OCI-LY3 (cell line): ENCODE data around the gene MINDY4.

Source experiments
- H2AFZ ChIP-seq: fragments of 200-600, 300-600 bp; shearing (Covaris generic); 2 replicates; pipeline ENCODE4 v1.6.0; 2014; ENCODE audit warnings: antibody characterized with exemption, low read depth, low read length
- H3K27ac ChIP-seq: fragments of 200-600, 300-600 bp; sonication (generic); 2 replicates; pipeline ENCODE4 v1.5.1; 2014; ENCODE audit warnings: mild to moderate bottlenecking, low read length, moderate library complexity, mixed read lengths
- H3K27me3 ChIP-seq: fragments of 200-600, 300-600 bp; sonication (generic); 2 replicates; pipeline ENCODE4 v1.6.1; 2014; ENCODE audit warnings: low read depth, low read length, mixed read lengths
- H3K36me3 ChIP-seq: fragments of 200-600, 300-600 bp; sonication (generic); replicated peaks from 2 replicates; pipeline ENCODE3; 2014; ENCODE audit warnings: low read depth, low read length, mixed read lengths
- H3K4me1 ChIP-seq: fragments of 300-600, 200-600 bp; sonication (generic); 2 replicates; pipeline ENCODE4 v1.6.1; 2014; ENCODE audit warnings: low read length, mixed read lengths
- H3K4me2 ChIP-seq: fragments of 200-600, 300-600 bp; sonication (generic); 2 replicates; pipeline ENCODE4 v1.6.1; 2014; ENCODE audit warnings: low read length, mixed read lengths
- H3K4me3 ChIP-seq: fragments of 300-600, 200-600 bp; sonication (generic); 2 replicates; pipeline ENCODE4 v1.5.1; 2014; ENCODE audit warnings: antibody characterized with exemption, mild to moderate bottlenecking, low read length, moderate library complexity
- H3K79me2 ChIP-seq: fragments of 300-600, 200-600 bp; shearing (Covaris generic); 2 replicates; pipeline ENCODE4 v1.6.1; 2014; ENCODE audit warnings: mild to moderate bottlenecking, low read length, mixed read lengths
- H3K9ac ChIP-seq: fragments of 300-600, 200-600 bp; shearing (Covaris generic); 2 replicates; pipeline ENCODE4 v1.6.0; 2014; ENCODE audit warnings: mild to moderate bottlenecking, low read length, moderate library complexity
- H3K9me3 ChIP-seq: fragments of 200-600, 300-600 bp; shearing (Covaris generic); 2 replicates; pipeline ENCODE4 v1.6.1; 2014; ENCODE audit warnings: low read length, mixed read lengths; ENCODE audit not compliant: insufficient read depth
- H4K20me1 ChIP-seq: fragments of 200-600, 300-600 bp; sonication (generic); 2 replicates; pipeline ENCODE4 v1.6.1; 2016; ENCODE audit warnings: low read length, mixed read lengths; ENCODE audit not compliant: insufficient read depth
- EZH2phosphoT487 ChIP-seq: fragments of 200-600 bp; shearing (Covaris generic); IDR thresholded peaks from 2 replicates; pipeline ENCODE4 v1.6.1; 2018; ENCODE audit warnings: antibody characterized with exemption, mixed run types, low read depth
- TF ChIP-seq, protein P1 (sequence below): fragments of 200-600, 300-600 bp; sonication (generic); IDR thresholded peaks from 2 replicates; pipeline ENCODE4 v1.5.1; 2014; ENCODE audit warnings: antibody characterized with exemption, low read length, low read depth

MINDY4 gene

DNA sequence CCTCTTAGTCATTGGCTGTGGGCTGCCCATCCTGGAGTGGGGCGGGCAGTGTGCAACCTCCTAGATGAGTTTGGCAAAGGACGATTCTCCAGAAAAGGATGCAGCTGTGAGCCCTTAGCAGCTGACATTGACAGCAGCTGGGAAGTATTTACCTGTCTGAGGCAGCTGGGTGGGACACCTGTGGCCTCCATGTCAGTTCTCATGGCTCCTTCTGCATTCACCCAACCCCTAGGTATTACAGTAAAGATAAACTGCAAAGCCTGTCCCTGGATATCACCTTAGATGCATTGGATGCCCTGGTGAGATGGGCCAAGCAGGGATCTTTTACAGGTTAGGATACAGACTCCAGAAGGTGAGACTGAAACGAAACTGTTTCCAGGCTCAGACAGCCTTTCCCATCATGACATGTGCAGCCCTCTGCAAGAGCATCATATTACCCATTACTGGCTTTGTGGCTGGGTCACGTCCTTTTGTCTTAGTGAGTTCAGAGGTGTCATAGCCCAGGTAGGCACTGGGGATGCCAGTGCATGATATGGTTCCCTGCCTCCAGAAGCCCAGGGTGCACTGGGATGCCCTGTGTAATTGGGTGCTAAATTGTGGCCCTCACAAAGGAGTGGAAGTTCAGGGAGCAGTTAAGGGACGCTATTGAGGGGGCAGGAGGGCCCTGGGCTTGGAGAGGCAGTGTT, 28.9 kb downstream of the MINDY4 start:
- Histone ChIP-seq H4K20me1 (no peaks in the 10 kb centered on the region), H3K9ac (peak overlapping the region; percentile 59), H3K4me1 (peaks cover 76% of the 10 kb centered on the region), H3K4me3 (peak overlapping the region; percentile 3; the same call in 1 of the 2 replicates), H3K36me3 (peaks cover 16% of the 10 kb centered on the region), H3K27ac (peak overlapping the region; percentile 96), H3K9me3 (no peaks in the 10 kb centered on the region), H3K4me2 (peak overlapping the region; percentile 58), H2AFZ (no peak overlapping the region), H3K27me3 (no peaks in the 10 kb centered on the region), H3K79me2 (no peaks in the 10 kb centered on the region)
- TF ChIP-seq EZH2phosphoT487, result no peak
- TF ChIP-seq, protein P1, sequence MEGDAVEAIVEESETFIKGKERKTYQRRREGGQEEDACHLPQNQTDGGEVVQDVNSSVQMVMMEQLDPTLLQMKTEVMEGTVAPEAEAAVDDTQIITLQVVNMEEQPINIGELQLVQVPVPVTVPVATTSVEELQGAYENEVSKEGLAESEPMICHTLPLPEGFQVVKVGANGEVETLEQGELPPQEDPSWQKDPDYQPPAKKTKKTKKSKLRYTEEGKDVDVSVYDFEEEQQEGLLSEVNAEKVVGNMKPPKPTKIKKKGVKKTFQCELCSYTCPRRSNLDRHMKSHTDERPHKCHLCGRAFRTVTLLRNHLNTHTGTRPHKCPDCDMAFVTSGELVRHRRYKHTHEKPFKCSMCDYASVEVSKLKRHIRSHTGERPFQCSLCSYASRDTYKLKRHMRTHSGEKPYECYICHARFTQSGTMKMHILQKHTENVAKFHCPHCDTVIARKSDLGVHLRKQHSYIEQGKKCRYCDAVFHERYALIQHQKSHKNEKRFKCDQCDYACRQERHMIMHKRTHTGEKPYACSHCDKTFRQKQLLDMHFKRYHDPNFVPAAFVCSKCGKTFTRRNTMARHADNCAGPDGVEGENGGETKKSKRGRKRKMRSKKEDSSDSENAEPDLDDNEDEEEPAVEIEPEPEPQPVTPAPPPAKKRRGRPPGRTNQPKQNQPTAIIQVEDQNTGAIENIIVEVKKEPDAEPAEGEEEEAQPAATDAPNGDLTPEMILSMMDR, result no peak

DNA sequence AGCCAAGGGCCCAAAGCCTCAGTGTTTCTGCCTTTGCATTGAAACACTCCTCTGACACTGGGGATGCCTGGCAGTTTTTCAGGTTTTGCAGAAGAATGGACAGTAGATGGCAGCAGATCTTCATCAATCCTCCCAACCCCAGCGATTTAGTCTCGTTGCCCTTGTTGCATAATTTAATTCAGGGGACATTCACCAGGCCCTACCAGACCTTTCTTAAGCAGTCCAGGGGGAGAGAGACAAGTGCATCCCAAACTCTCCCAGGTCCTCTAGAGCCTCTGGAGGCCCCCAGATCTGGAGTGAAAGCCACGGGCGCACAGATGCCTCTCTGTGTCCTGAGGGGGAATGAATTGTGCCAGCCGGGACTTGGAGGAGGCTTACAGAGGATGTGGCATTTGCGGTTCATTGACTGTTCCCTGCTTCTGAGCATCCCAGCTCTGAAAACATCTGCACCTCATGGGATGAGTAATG, 29.6 kb downstream of the MINDY4 start:
- H3K9ac ChIP-seq, result peak overlapping the region; percentile 59
- no peak for TF ChIP-seq EZH2phosphoT487
- TF ChIP-seq, protein P1, result peak; percentile 69
- H3K4me2 ChIP-seq, result peak overlapping the region; percentile 64
- no peaks in the 10 kb centered on the region for H3K27me3 ChIP-seq
- no peaks in the 10 kb centered on the region for H3K9me3 ChIP-seq
- no peak overlapping the region for H2AFZ ChIP-seq
- H3K27ac ChIP-seq, result peak overlapping the region; percentile 96
- peaks cover 16% of the 10 kb centered on the region for H3K36me3 ChIP-seq
- no peaks in the 10 kb centered on the region for H3K79me2 ChIP-seq
- H4K20me1 ChIP-seq, result no peaks in the 10 kb centered on the region
- H3K4me3 ChIP-seq, result 0 out of 2 replicates have a peak overlapping the region, but pooled peaks have one; percentile 14
- H3K4me1 ChIP-seq, result peaks cover 71% of the 10 kb centered on the region

DNA sequence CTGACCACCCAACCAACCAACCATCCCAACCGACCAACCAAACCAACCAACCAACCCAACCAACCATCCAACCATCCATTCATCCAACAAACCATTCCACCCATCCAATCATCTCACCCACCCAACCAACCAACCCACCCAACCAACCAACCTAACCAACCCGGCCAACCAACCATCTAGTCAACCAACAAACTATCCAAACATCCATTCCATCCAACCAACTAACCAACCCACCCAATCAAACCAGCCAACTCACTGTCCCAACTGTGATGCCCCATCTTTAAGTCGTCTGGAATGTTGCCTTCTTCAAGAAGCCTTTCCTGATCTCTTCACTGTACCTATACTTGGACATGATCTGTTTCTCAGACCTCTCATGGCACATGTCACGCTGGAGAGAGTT, 31.6 kb downstream of the MINDY4 start:
- peaks cover 70% of the 10 kb centered on the region for H3K4me1 ChIP-seq
- no peaks in the 10 kb centered on the region for H3K27me3 ChIP-seq
- peaks cover 21% of the 10 kb centered on the region for H3K36me3 ChIP-seq
- no peak overlapping the region for H3K9ac ChIP-seq
- H3K9me3 ChIP-seq, result no peaks in the 10 kb centered on the region
- no peak overlapping the region for H3K27ac ChIP-seq
- H3K79me2 ChIP-seq, result no peaks in the 10 kb centered on the region
- TF ChIP-seq EZH2phosphoT487, result no peak
- TF ChIP-seq, protein P1, result no peak
- no peak overlapping the region for H3K4me3 ChIP-seq
- H2AFZ ChIP-seq, result no peak overlapping the region
- no peaks in the 10 kb centered on the region for H4K20me1 ChIP-seq
- no peak overlapping the region for H3K4me2 ChIP-seq

DNA sequence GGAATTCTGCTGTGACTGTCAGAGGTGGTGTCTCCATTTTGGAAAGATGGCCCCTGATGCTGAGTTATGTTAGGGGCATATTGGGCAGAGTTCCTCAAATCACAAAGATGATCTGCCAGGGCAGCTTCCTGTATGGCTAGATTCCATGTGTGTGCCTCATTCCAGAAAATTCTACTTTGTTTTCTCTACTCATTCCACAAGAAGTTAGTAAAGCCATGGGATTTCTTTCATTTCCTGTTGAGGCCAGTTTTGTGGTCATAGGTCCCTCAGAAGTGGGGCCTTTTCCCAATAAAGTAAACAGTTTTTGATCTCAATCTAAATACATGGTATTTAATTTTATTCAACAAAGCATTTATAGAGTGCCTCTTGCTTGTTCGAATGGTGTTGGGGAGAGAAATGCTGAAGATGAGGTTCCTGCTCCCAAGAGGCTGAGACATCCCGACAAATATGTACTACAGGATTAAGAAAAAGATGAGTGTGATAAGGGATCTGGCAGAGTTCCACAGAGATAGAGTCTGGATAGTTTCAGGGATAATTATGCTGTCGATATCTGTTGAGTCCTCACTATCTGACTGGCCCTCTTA, 33.0 kb downstream of the MINDY4 start:
- peaks cover 11% of the 10 kb centered on the region; the same call in 1 of the 2 replicates for H3K79me2 ChIP-seq
- TF ChIP-seq, protein P1, result no peak
- TF ChIP-seq EZH2phosphoT487, result no peak
- H3K27ac ChIP-seq, result no peak overlapping the region
- H3K4me3 ChIP-seq, result no peak overlapping the region
- H3K36me3 ChIP-seq, result peaks cover 17% of the 10 kb centered on the region
- peaks cover 64% of the 10 kb centered on the region for H3K4me1 ChIP-seq
- H3K9me3 ChIP-seq, result no peaks in the 10 kb centered on the region
- H2AFZ ChIP-seq, result no peak overlapping the region
- no peak overlapping the region for H3K4me2 ChIP-seq
- H4K20me1 ChIP-seq, result no peaks in the 10 kb centered on the region
- no peak overlapping the region for H3K9ac ChIP-seq
- no peaks in the 10 kb centered on the region for H3K27me3 ChIP-seq
